ENCODE measurements around the gene NEXN. TPM values are rescaled to one million over a fixed set of nuclear protein-coding genes. Genes with fewer than 3 reads are reported as not detected.
A peak's percentile ranks its signal among the peaks of the same experiment; 100 is the strongest.

Gene NEXN
- total and polyA plus RNA-seq, 2 of the 13 experiments (the other 11 are each of a cell fraction or from before 2014, with no cell fraction given) = 0.07 to 0.97 TPM

DNA sequence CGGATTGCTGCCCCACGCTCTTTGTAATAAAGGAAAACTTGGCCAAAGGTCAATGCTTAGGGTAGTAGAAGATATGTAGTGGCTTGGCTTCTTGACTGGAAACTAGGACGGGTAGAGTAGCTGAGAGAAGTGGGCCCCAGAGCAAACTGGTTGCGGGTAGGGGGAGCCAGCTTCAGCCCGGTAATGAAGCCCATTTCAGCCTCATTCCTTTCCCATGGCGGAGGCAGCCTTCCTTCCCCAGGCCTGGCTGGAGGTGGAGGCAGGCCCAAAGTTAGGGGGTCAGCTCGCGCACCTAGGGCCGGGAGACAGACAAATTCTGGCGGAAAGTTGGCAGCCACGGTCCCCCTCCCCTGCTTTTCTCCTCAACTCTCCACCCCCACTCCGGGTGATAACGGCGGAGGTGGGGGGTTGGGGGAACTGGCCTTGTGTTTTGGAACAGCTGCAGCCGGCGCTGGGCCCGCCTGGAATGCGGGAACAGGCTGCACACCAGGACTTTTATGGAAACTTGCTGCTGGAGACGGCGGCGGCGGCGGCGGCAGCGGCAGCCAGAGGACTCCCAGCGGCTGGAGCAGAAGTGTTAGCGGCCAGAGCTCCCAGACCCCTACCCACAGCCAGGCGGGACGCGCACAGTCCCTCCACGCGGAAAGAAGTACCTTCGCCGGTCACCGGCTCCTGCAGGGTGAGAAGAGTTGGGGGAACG, at the start of gene NEXN (continued):
- no peak for TF ChIP-seq HDAC2 (CRISPR knock-in tag; IDR thresholded peaks at IDR 0.05)
- TF ChIP-seq XRCC5 (optimal IDR thresholded peaks at IDR 0.05; ENCODE audit: low read length) = peak; percentile 32
- TF ChIP-seq, protein P1, sequence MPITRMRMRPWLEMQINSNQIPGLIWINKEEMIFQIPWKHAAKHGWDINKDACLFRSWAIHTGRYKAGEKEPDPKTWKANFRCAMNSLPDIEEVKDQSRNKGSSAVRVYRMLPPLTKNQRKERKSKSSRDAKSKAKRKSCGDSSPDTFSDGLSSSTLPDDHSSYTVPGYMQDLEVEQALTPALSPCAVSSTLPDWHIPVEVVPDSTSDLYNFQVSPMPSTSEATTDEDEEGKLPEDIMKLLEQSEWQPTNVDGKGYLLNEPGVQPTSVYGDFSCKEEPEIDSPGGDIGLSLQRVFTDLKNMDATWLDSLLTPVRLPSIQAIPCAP (CRISPR knock-in tag; IDR thresholded peaks at IDR 0.05; ENCODE audit: low read depth) = no peak
- TF ChIP-seq GMEB1 (CRISPR knock-in tag; IDR thresholded peaks at IDR 0.05; ENCODE audit: borderline replicate concordance) = no peak
- no peak for TF ChIP-seq ZNF773 (CRISPR knock-in tag; IDR thresholded peaks at IDR 0.05; ENCODE audit: borderline replicate concordance)
- no peak for TF ChIP-seq BHLHE40 (IDR thresholded peaks at IDR 0.05; ENCODE audit: low read length)
- no peak for TF ChIP-seq ZNF556 (CRISPR knock-in tag; IDR thresholded peaks at IDR 0.05; ENCODE audit: borderline replicate concordance)
- peak; percentile 35; the same call in 1 of the 2 replicates for TF ChIP-seq ZNF121 (CRISPR knock-in tag; IDR thresholded peaks at IDR 0.05)
- TF ChIP-seq ZEB1 (IDR thresholded peaks at IDR 0.05; ENCODE audit: insufficient replicate concordance, low read depth) = no peak
- TF ChIP-seq, protein P2, sequence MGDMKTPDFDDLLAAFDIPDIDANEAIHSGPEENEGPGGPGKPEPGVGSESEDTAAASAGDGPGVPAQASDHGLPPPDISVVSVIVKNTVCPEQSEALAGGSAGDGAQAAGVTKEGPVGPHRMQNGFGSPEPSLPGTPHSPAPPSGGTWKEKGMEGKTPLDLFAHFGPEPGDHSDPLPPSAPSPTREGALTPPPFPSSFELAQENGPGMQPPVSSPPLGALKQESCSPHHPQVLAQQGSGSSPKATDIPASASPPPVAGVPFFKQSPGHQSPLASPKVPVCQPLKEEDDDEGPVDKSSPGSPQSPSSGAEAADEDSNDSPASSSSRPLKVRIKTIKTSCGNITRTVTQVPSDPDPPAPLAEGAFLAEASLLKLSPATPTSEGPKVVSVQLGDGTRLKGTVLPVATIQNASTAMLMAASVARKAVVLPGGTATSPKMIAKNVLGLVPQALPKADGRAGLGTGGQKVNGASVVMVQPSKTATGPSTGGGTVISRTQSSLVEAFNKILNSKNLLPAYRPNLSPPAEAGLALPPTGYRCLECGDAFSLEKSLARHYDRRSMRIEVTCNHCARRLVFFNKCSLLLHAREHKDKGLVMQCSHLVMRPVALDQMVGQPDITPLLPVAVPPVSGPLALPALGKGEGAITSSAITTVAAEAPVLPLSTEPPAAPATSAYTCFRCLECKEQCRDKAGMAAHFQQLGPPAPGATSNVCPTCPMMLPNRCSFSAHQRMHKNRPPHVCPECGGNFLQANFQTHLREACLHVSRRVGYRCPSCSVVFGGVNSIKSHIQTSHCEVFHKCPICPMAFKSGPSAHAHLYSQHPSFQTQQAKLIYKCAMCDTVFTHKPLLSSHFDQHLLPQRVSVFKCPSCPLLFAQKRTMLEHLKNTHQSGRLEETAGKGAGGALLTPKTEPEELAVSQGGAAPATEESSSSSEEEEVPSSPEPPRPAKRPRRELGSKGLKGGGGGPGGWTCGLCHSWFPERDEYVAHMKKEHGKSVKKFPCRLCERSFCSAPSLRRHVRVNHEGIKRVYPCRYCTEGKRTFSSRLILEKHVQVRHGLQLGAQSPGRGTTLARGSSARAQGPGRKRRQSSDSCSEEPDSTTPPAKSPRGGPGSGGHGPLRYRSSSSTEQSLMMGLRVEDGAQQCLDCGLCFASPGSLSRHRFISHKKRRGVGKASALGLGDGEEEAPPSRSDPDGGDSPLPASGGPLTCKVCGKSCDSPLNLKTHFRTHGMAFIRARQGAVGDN (CRISPR knock-in tag; IDR thresholded peaks at IDR 0.05) = peak; percentile 80
- TF ChIP-seq ZSCAN31 (CRISPR knock-in tag; IDR thresholded peaks at IDR 0.05; ENCODE audit: low read depth) = no peak
- TF ChIP-seq ZNF282 (IDR thresholded peaks at IDR 0.05; ENCODE audit: partially characterized antibody) = no peak
- 0 out of 2 replicates have a peak, but pooled peaks have one; percentile 18 for TF ChIP-seq ZNF138 (CRISPR knock-in tag; IDR thresholded peaks at IDR 0.05; ENCODE audit: low read depth)
- no peak for TF ChIP-seq NFE2L2 (IDR thresholded peaks at IDR 0.05; ENCODE audit: low read length)
- no peak for TF ChIP-seq RBM22 (optimal IDR thresholded peaks at IDR 0.05; ENCODE audit: low read length)
- TF ChIP-seq, protein P3, sequence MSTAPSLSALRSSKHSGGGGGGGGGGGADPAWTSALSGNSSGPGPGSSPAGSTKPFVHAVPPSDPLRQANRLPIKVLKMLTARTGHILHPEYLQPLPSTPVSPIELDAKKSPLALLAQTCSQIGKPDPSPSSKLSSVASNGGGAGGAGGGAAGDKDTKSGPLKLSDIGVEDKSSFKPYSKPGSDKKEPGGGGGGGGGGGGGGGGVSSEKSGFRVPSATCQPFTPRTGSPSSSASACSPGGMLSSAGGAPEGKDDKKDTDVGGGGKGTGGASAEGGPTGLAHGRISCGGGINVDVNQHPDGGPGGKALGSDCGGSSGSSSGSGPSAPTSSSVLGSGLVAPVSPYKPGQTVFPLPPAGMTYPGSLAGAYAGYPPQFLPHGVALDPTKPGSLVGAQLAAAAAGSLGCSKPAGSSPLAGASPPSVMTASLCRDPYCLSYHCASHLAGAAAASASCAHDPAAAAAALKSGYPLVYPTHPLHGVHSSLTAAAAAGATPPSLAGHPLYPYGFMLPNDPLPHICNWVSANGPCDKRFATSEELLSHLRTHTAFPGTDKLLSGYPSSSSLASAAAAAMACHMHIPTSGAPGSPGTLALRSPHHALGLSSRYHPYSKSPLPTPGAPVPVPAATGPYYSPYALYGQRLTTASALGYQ (CRISPR knock-in tag; IDR thresholded peaks at IDR 0.05) = no peak
- TF ChIP-seq KAT2B (IDR thresholded peaks at IDR 0.05; ENCODE audit: borderline replicate concordance, low read depth, low read length) = no peak
- no peak for TF ChIP-seq NFATC3 (CRISPR knock-in tag; IDR thresholded peaks at IDR 0.05)
- no peak for TF ChIP-seq BORCS8-MEF2B (CRISPR knock-in tag; IDR thresholded peaks at IDR 0.05)
- TF ChIP-seq, protein P4, sequence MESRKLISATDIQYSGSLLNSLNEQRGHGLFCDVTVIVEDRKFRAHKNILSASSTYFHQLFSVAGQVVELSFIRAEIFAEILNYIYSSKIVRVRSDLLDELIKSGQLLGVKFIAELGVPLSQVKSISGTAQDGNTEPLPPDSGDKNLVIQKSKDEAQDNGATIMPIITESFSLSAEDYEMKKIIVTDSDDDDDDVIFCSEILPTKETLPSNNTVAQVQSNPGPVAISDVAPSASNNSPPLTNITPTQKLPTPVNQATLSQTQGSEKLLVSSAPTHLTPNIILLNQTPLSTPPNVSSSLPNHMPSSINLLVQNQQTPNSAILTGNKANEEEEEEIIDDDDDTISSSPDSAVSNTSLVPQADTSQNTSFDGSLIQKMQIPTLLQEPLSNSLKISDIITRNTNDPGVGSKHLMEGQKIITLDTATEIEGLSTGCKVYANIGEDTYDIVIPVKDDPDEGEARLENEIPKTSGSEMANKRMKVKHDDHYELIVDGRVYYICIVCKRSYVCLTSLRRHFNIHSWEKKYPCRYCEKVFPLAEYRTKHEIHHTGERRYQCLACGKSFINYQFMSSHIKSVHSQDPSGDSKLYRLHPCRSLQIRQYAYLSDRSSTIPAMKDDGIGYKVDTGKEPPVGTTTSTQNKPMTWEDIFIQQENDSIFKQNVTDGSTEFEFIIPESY (CRISPR knock-in tag; IDR thresholded peaks at IDR 0.05) = no peak

Measured in HepG2 (cell line).